NCI-H82 (cell line): ENCODE results near the gene BLNK.

Source experiments
- DNase-seq: peaks from one replicate; lab custom pipeline; 2025; lab: John Stamatoyannopoulos, UW

The BLNK gene

GRCh38 chr10:96288151-96288621 is 16.8 kb upstream of the BLNK start:
- DNase-seq = no peak

- no peak for DNase-seq
Measured at GRCh38 chr10:96287392-96288105, 16.2 kb upstream of the BLNK start.

- no peak for DNase-seq
Measured at GRCh38 chr10:96285331-96285752, 14.0 kb upstream of the BLNK start.

GRCh38 chr10:96283756-96284155 is 12.4 kb upstream of the BLNK start:
- no peak for DNase-seq

- no peak for DNase-seq
Measured at GRCh38 chr10:96283351-96283750, 12.0 kb upstream of the BLNK start.

GRCh38 chr10:96281444-96282029 is 10.2 kb upstream of the BLNK start:
- DNase-seq = no peak

- no peak for DNase-seq
Measured at GRCh38 chr10:96280859-96281258, 9.5 kb upstream of the BLNK start.

- DNase-seq = no peak
Measured at GRCh38 chr10:96279191-96279641, 7.8 kb upstream of the BLNK start.

GRCh38 chr10:96276831-96277230 is 5.5 kb upstream of the BLNK start:
- DNase-seq = no peak

GRCh38 chr10:96276426-96276825 is 5.1 kb upstream of the BLNK start:
- DNase-seq = no peak

- DNase-seq = no peak
Measured at GRCh38 chr10:96275685-96276418, 4.5 kb upstream of the BLNK start.

GRCh38 chr10:96272316-96273280 is 1.2 kb upstream of the BLNK start:
- no peak for DNase-seq

GRCh38 chr10:96270571-96270970 is 798 bp downstream of the BLNK start:
- no peak for DNase-seq

GRCh38 chr10:96269438-96270300 is 1.7 kb downstream of the BLNK start:
- DNase-seq = no peak

- DNase-seq = no peak
Measured at GRCh38 chr10:96268341-96268909, 2.9 kb downstream of the BLNK start.

GRCh38 chr10:96267234-96267705 is 4.1 kb downstream of the BLNK start:
- no peak for DNase-seq

- DNase-seq = no peak
Measured at GRCh38 chr10:96266118-96266770, 5.1 kb downstream of the BLNK start.

GRCh38 chr10:96264938-96265337 is 6.4 kb downstream of the BLNK start:
- no peak for DNase-seq

GRCh38 chr10:96263669-96264068 is 7.7 kb downstream of the BLNK start:
- no peak for DNase-seq

- DNase-seq = no peak
Measured at GRCh38 chr10:96263176-96263575, 8.2 kb downstream of the BLNK start.
